HG03565 (cell line): Measurements from ENCODE around the gene PAPPA2.
"Not testable (repeated sequence)": the region's sequence is repeated elsewhere in the genome, so short reads cannot be mapped to it uniquely, and the experiment has no call there.

Experiments
- ATAC-seq: cut with Tn5 transposase; IDR thresholded peaks from one replicate; pipeline ENCODE4 v1.9.1; 2021; ENCODE audit warnings: mild to moderate bottlenecking, moderate library complexity; ENCODE audit not compliant: unreplicated experiment

The PAPPA2 gene

DNA sequence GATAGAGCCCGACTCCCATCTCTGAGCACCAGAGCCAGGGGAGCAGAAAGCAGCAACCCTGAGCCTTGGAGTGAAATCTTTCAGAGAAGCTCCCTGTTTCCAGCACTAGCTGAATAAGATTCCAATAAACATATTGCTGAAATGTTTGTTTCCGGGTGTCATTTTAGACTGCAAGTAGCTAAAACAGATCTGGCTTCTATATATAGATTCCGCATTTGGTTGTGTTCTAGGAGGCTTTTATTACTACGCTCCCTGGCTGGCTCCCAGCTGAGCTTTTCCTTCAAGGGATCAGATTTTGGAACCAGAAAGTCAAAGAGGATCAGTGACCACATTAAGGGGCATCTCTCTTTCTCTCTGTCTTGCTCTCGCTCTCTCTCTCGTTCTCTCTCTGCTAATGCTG lies 88.2 kb downstream of the PAPPA2 start:
- ATAC-seq = no peak

- ATAC-seq = no peak
Observed at GRCh38 chr1:176552217-176552991, 89.4 kb downstream of the PAPPA2 start.

- ATAC-seq = no peak
Observed at GRCh38 chr1:176552999-176553398, 90.0 kb downstream of the PAPPA2 start.

DNA sequence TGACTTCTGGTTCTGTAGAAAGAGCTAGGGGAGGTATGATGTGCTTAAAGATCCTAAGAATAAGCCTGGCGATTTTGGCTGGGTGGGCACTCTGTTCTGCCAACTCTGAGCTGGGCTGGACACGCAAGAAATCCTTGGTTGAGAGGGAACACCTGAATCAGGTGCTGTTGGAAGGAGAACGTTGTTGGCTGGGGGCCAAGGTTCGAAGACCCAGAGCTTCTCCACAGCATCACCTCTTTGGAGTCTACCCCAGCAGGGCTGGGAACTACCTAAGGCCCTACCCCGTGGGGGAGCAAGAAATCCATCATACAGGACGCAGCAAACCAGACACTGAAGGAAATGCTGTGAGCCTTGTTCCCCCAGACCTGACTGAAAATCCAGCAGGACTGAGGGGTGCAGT lies 93.3 kb downstream of the PAPPA2 start:
- no peak for ATAC-seq

DNA sequence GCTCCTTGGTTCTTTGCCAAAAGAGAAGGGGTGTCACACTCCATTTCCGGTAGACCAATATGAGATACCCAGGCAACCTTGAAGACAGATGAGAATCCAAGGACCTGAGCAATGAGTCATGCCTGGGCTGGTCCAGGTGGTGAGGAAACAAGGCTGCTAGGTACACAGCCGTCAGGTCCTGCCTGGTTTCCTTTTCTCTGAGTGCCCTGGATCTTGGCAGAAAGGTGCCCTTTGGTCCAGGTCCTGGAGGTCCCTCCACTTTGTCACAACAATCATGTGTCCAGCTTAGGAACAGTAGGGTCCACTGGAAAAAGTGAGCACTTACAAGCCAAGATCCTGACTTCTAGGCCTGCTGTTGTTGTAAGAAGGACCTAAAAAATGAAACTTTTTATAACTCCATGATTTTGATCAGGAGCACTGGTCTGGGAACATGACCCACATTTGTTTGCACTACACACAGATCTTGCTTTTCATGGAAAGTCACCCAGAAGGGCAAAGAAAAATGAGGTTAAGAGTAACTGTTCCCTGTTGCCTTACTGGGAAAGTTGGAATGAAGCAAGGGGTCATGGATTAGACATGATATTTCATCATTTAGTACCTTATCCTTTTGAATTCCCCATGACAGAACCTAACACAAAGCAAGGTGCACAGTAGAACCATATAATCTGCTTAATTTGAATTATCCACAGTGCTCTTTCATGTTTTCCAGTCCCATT lies 94.7 kb downstream of the PAPPA2 start:
- ATAC-seq = no peak

- ATAC-seq = no peak
Observed at GRCh38 chr1:176558561-176558960, 95.6 kb downstream of the PAPPA2 start.

- ATAC-seq = no peak
Observed at GRCh38 chr1:176559474-176559873, 96.5 kb downstream of the PAPPA2 start.

- peak; percentile 77 for ATAC-seq
Observed at GRCh38 chr1:176559878-176560277, 96.9 kb downstream of the PAPPA2 start.

- no peak for ATAC-seq
Observed at GRCh38 chr1:176560681-176561080, 97.7 kb downstream of the PAPPA2 start.

GRCh38 chr1:176561761-176562160 lies 98.8 kb downstream of the PAPPA2 start:
- not testable (repeated sequence) for ATAC-seq

GRCh38 chr1:176566004-176566975 lies 103.3 kb downstream of the PAPPA2 start:
- ATAC-seq = no peak

DNA sequence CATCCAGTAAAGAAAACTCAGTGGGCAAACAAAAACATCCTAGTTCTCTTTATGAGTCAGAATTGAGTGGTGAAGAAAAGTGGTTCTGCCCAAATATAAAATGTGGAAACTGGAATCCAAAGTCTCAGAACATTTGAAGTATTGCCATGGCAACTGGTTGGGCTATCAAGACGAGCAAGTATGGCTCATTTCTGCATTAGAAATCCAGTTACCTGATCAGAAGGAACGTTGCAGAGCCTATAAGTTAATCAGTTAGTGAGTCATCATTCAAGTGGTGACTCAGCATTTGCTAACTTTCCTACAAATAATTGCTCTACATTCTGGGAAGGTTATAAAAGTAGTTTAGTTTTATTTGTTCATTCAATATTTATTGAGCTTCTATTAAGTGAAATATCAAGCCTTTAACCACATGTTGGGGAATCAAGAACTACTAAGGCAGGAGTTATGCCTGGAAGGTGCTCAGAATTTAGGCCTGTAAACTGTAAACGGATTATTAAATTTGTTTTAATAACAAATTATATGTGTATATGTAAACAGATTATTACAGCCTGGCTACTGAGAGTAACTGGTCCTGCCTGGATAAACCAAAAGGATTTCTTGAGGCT lies 104.3 kb downstream of the PAPPA2 start:
- ATAC-seq = no peak

DNA sequence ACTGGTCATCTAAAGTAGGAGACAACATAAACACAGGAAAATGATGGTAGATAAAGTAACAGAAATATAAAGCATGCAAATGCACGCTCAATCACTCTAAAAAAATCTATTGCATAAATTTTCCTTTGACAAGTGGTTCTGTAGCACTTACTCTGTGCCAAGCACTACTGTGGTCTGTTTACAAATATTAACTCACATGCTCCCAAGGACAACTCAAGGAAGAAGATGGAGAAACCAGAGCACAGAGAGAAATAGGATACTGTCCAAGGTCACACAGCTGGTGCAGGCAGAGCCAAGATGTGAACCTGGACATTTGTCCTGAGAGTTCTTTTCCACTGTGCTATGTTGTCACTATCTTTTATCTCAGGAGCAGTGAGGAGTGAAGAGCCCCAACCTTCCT lies 105.2 kb downstream of the PAPPA2 start:
- ATAC-seq = no peak

DNA sequence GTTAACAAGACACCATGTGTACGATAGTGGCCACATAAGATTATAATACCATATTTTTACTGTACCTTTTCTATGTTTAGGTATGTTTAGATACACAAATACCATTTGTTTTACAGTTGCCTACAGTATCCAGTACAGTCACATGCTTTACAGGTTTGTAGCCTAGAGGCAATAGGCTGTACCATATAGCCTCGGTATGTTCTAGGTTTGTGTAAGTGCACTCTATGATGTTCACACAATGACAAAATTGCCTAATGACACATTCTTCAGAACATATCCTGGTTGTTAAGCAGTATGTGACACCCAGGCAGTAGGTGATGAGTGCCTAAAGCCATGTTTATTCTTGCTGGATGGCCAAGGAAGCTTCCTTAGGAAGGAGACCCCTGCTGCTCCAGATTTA lies 111.8 kb downstream of the PAPPA2 start:
- ATAC-seq = no peak

- ATAC-seq = no peak
Observed at GRCh38 chr1:176575991-176576390, 113.0 kb downstream of the PAPPA2 start.

DNA sequence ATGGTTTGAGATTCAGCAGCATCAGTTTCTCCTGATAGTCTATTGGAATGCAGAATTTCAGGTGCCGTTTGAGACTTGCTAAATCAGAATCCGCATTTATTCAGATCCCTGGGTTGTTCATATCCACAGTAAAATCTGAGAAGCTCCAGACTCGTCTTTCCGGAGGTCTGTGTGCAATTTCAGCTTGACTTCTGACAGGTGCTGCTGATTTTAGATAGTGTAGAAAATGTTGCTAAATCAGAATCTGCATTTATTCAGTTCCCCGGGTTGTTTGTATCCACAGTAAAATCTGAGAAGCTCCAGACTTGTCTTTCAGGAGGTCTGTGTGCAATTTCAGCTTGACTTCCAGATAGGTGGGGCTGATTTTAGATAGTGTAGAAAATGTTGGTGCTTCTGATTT lies 113.7 kb downstream of the PAPPA2 start:
- no peak for ATAC-seq

DNA sequence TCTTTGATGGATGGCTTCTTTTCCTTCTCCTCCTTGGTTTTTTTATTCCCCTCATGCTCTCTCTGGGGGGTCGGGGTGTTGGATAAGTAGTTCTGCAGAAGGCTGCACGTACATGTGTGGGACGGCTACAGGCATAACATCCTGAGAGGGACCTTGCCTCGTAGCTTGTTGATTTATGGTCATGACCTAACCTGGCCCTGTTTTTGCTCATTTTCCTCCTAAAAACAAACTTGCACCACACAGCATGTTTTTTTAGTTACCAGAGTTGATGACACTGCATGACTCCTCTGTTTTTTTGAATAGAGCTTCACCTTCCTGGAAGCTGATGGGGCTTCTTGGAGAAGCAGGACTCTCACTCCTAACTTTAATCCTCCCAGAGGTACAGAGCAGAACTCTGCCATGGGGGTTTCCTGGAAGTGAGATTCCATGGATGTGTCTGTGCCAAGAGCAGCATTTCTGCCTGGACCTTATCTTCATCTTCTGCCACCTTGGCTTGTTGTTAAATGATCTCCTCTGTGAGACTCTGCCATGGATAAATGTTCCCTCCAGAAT lies 114.7 kb downstream of the PAPPA2 start:
- no peak for ATAC-seq

GRCh38 chr1:176579087-176579486 lies 116.1 kb downstream of the PAPPA2 start:
- no peak for ATAC-seq

GRCh38 chr1:176595217-176595616 lies 132.2 kb downstream of the PAPPA2 start:
- ATAC-seq = no peak

- ATAC-seq = no peak
Observed at GRCh38 chr1:176601348-176601747, 138.4 kb downstream of the PAPPA2 start.
